T-cell (primary cell): ENCODE data around the gene SLC16A8. TPM values are rescaled to one million over a fixed set of nuclear protein-coding genes. Genes with fewer than 3 reads are reported as not detected.

Source experiments
- ATAC-seq, 4 experiments: fragments of 200-7000 bp in 3 of 4; fragments of 150-1000 bp in 1 of 4; cut with Tn5 transposase; replicated peaks in 1 of 4; 1 replicate in 3 of 4; 2 replicates in 1 of 4; pipeline ENCODE4 v1.10.0; 2021; ENCODE audit warnings: moderate library complexity in 3 of 4, mild to moderate bottlenecking in 2 of 4, moderate number of reproducible peaks in 1 of 4
- CTCF ChIA-PET, 2 donors: fragments of 300-600 bp; sonication (Branson Sonifier 250); formaldehyde crosslinking; loops; one replicate each; lab custom pipeline; 2022; ENCODE audit warnings: antibody characterized with exemption in 2 of 2; lab: Charles Lee
- POLR2A ChIA-PET, 2 donors: fragments of 300-600 bp; sonication (Branson Sonifier 250); formaldehyde crosslinking; loops; one replicate each; lab custom pipeline; 2022; ENCODE audit warnings: antibody characterized with exemption in 2 of 2; lab: Charles Lee
- DNase-seq, 35 experiments: peaks; one replicate each; pipeline versions ENCODE4 v3.0.0 to v3.0.0-alpha.2; 2013 to 2023
- H3K27ac ChIP-seq: one replicate; pipeline ENCODE4 v1.5.1; 2013; ENCODE audit warnings: low read length
- H3K27me3 ChIP-seq, 2 experiments: replicated peaks in 1 of 2; 1 replicate in 1 of 2; 2 replicates in 1 of 2; pipeline versions ENCODE4 v1.6.1 to v1.7.0; 2013; ENCODE audit warnings: low read length in 1 of 2, mixed read lengths in 1 of 2; ENCODE audit not compliant: control insufficient read depth in 2 of 2, insufficient read depth in 2 of 2; ENCODE audit errors: extremely low read depth in 1 of 2
- H3K36me3 ChIP-seq, 2 donors: 1 replicate in 1 of 2; 2 replicates in 1 of 2; pipeline versions ENCODE4 v1.6.1 to v1.7.0; 2013; ENCODE audit warnings: low read length in 1 of 2; ENCODE audit not compliant: control insufficient read depth in 2 of 2, insufficient read depth in 1 of 2; ENCODE audit errors: extremely low read depth in 1 of 2
- H3K4me1 ChIP-seq, 2 experiments: 1 replicate in 1 of 2; 2 replicates in 1 of 2; pipeline versions ENCODE4 v1.6.1 to v1.7.0; 2013; ENCODE audit warnings: low read length in 2 of 2, mixed read lengths in 1 of 2; ENCODE audit not compliant: insufficient read depth in 2 of 2, control insufficient read depth in 1 of 2; ENCODE audit errors: extremely low read depth in 1 of 2
- H3K4me3 ChIP-seq, 2 donors: 1 replicate in 1 of 2; 2 replicates in 1 of 2; pipeline versions ENCODE4 v1.5.1 to v1.7.0; 2013; ENCODE audit warnings: mild to moderate bottlenecking in 2 of 2, low read length in 1 of 2, moderate library complexity in 1 of 2; ENCODE audit not compliant: control insufficient read depth in 1 of 2; ENCODE audit errors: extremely low read depth in 1 of 2
- H3K9me3 ChIP-seq: 2 replicates; pipeline ENCODE4 v1.7.0; 2013
- H3K27ac Mint-ChIP-seq, 2 donors: one replicate each; pipeline ENCODE4 v1.8.0; 2020 to 2021; ENCODE audit warnings: mild to moderate bottlenecking in 2 of 2, mixed read lengths in 2 of 2
- H3K27me3 Mint-ChIP-seq, 2 donors: one replicate each; pipeline ENCODE4 v1.8.0; 2021 to 2022; ENCODE audit warnings: mixed read lengths in 2 of 2
- H3K36me3 Mint-ChIP-seq: one replicate; pipeline ENCODE4 v1.8.0; 2021; ENCODE audit warnings: mixed read lengths
- H3K4me1 Mint-ChIP-seq, 3 donors: one replicate each; pipeline ENCODE4 v1.8.0; 2020 to 2022; ENCODE audit warnings: mixed read lengths in 3 of 3, mild to moderate bottlenecking in 1 of 3
- H3K4me3 Mint-ChIP-seq, 3 donors: one replicate each; pipeline ENCODE4 v1.8.0; 2020 to 2022; ENCODE audit warnings: mild to moderate bottlenecking in 3 of 3, mixed read lengths in 3 of 3, moderate library complexity in 3 of 3
- H3K9me3 Mint-ChIP-seq, 3 donors: one replicate each; pipeline ENCODE4 v1.8.0; 2020 to 2022; ENCODE audit warnings: mixed read lengths in 3 of 3
- WGBS: methylation state at CpG from one replicate; pipeline ENCODE4 v1.1.5; 2013; ENCODE audit warnings: missing lambda C conversion rate; ENCODE audit not compliant: insufficient coverage; 5-methylcytosine and 5-hydroxymethylcytosine counted together
- total RNA-seq, 35 experiments: library from RNA in 6 of 35; stranded (reverse) in 6 of 35; fragments of 120-200 nt in 1 of 35; gene quantifications; one replicate each; pipeline versions ENCODE4 v1.2.1 to v1.2.4 and lab custom pipeline; 2013 to 2026

The SLC16A8 gene
- total RNA-seq, 5 donors from 2014 or later (not counting 1 experiment from before 2014, with no cell fraction given), result 0.19 TPM; not detected in 4

DNA sequence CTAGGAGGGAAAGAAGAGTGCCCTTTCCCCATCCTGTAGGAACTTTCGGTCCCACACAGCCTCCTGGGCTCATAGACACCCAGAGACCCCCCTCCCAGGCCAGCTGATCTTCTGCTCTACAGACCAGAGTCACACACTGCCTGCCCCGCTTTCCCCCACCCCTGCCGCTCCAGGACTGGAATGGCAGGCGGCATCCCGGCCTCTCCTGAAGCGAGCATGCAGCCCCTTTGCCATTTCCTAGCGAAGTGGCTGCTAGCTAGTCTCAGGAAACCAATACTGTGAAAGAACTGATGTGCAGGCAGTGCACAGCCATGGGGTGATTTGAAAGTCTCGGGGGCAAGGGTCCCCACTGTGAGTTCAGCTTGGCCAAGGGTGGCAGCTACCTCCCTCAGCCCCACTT lies 18.4 kb downstream of the SLC16A8 start:
- no peak for ATAC-seq
- DNase-seq, result no peak
- Histone ChIP-seq H3K36me3 (peaks cover 12 to 37% of the 10 kb centered on the region in 2 donors), H3K27ac (no peak overlapping the region), H3K4me1 (no peaks in the 10 kb centered on the region), H3K4me3 (no peak overlapping the region), H3K9me3 (no peaks in the 10 kb centered on the region), H3K27me3 (no peaks in the 10 kb centered on the region)
- peaks cover 0 to 3% (median 2%) of the 10 kb centered on the region in 3 donors for H3K4me1 Mint-ChIP-seq
- H3K9me3 Mint-ChIP-seq, result no peaks in the 10 kb centered on the region
- H3K27me3 Mint-ChIP-seq, result no peaks in the 10 kb centered on the region
- ChIA-PET CTCF (no interaction called here), POLR2A (no interaction called here)
- H3K36me3 Mint-ChIP-seq, result peaks cover 53% of the 10 kb centered on the region
- H3K4me3 Mint-ChIP-seq, result no peak overlapping the region
- no peak overlapping the region for H3K27ac Mint-ChIP-seq
- 90% methylated on average over 3 of the region's 8 CpGs for WGBS

DNA sequence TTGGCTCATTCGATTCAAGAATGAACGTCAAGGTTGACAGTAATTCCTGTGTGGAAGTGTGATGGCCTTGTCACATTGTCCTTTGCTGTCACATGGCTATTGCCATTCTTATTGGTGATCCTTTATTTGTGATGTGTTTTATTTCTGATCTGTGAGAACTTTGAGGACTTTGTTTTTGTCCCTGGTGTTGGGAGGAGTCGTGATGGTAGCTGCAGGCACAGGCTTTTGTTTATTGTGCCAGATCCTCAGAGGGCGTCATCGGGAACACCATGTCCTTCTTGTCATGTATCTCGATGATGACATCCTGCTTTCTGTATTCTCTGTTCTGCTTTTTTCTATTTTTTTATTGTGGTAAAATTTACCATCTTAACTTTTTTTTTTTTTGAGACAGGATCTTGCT lies 21.2 kb downstream of the SLC16A8 start:
- no peak for DNase-seq
- peaks cover 0 to 3% of the 10 kb centered on the region in 2 experiments for H3K4me1 ChIP-seq
- 70% methylated on average over 3 of the region's 6 CpGs for WGBS
- no peak overlapping the region for H3K4me3 ChIP-seq
- H3K27ac ChIP-seq, result no peak overlapping the region
- Mint-ChIP-seq H3K4me1 (peaks cover 4 to 10% (median 9%) of the 10 kb centered on the region in 3 donors), H3K4me3 (no peak overlapping the region), H3K27me3 (no peaks in the 10 kb centered on the region), H3K36me3 (peaks cover 51% of the 10 kb centered on the region), H3K27ac (no peak overlapping the region), H3K9me3 (no peaks in the 10 kb centered on the region)
- ChIA-PET CTCF (no interaction called here), POLR2A (no interaction called here)
- no peak for ATAC-seq
- no peaks in the 10 kb centered on the region for H3K9me3 ChIP-seq
- H3K27me3 ChIP-seq, result no peaks in the 10 kb centered on the region
- H3K36me3 ChIP-seq, result peaks cover 8 to 27% of the 10 kb centered on the region in 2 donors

DNA sequence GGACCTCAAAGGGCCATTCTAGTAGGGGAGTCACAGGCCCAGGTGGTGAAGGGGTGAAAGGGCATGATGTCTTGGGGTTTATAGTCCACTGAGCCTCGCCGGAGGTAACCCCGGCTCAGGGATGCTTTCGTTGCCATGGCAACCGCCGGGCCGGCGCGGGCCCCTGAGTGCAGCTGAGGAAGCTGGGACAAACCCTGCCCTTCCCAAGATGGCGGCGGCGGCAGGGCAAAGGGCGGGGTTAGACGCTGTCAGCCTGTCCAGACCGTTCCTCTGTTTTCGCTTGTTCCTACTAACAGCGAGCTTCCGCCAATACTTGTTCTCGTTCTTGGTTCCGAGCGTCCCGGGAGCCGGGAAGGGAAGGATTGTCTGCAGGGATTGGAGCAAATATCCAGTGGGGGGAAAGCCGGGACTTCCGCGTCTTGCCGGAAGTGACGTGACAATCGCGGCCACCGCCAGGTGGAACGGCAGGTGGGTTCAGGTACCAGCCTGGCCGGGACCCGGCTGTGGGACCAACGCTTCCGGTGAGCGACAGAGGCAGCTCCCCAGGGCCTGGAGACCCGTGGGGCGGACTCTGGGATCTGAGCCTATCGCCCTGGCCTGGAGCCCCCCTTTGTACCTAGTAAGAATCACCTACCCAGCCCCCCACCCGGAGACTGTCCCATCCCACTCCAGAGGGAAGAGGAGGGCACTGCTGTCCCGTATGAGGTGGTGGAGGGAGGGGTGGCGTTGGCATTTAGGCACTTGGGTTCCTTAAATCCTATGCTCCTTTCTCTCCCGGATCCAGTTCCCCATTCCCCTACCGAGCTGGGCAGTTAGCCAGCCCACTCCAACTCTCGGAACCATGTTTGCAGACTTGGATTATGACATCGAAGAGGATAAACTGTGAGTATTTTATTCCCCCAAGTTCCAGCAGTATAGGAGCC lies 26.8 kb downstream of the SLC16A8 start, which contains the start of gene PICK1:
Gene PICK1, plus strand, starts transcription at position 436 of the 923 bp plus-strand sequence. Its CDS starts 406 bp downstream, at position 842.
- H3K9me3 Mint-ChIP-seq, result no peaks in the 10 kb centered on the region
- Histone ChIP-seq H3K9me3 (no peaks in the 10 kb centered on the region), H3K4me1 (peaks cover 2 to 26% of the 10 kb centered on the region in 2 experiments), H3K27me3 (peaks cover 0 to 15% of the 10 kb centered on the region in 2 experiments), H3K4me3 (peak within 1 kb of the TSS; percentile 84 to 88), H3K36me3 (peaks cover 0 to 2% of the 10 kb centered on the region in 2 donors), H3K27ac (peak within 1 kb of the TSS; percentile 92)
- peak; percentile 80 to 84 (median 82) for ATAC-seq
- peaks cover 19 to 21% (median 20%) of the 10 kb centered on the region in 3 donors for H3K4me1 Mint-ChIP-seq
- peak within 1 kb of the TSS; percentile 93 to 96 (median 96) for H3K4me3 Mint-ChIP-seq
- peak; percentile 43 to 85 (median 74) for DNase-seq
- CTCF ChIA-PET, result interaction anchor here (0.5 to 1.2 kb wide), 2 partner anchors 13 to 152 kb away, joined by 3 to 4 read pairs; no protein-coding TSS in a partner anchor
- H3K36me3 Mint-ChIP-seq, result peaks cover 14% of the 10 kb centered on the region
- H3K27ac Mint-ChIP-seq, result peak within 1 kb of the TSS; percentile 97 to 98
- WGBS, result 3% methylated on average over 35 of the region's 47 CpGs
- H3K27me3 Mint-ChIP-seq, result no peaks in the 10 kb centered on the region
- POLR2A ChIA-PET, result no interaction called here

DNA sequence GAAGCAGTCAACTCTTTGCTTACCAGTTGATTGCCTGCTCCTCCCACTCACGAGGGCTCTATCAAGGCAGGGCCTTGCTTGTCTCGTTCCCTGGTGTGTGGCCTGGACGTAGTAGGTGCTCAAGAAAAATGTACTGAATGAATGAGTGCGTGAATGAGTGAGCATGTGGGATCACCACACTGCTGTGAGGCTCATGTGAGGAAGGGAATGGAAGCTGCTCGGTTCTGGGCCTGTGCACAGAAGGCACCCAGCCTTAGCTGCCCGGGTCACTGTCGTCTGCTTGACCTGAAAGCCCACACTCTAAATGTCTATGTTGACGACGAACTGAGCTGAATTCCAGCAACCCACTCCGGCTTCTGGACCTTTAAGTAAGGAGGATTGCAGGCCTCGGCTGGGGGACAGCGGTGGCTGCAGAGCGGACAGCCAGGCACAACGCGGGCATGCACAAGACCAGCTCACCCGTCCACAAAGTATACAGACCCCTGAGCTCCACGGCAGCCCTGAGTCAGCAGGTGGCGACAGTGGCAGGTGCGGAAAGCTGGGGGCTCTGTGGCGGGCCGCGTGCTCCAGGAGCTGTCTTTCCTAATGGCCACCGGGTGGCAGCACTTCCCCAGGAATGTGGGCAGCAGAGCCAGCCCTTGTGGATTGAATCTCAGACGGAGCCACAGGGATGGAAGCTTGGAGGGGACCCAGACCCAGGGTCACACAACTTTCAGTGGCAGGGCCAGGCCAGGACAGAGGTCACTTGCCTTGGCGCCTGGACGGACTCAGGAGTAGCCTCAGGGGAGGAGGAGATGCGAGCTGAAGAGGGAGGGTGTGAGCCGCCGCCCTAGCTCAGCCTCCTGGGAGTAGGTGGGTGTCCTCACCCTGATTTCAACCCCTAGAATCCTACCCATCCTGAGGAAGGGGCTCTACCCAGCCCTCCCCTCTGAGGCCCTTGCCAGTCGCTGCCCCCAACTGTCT lies 31.8 kb downstream of the SLC16A8 start:
- ATAC-seq, result peak; percentile 74 to 86 (median 79)
- Mint-ChIP-seq H3K9me3 (no peaks in the 10 kb centered on the region), H3K36me3 (no peaks in the 10 kb centered on the region), H3K27ac (no peak overlapping the region), H3K4me3 (no peak overlapping the region), H3K4me1 (peaks cover 9 to 10% (median 10%) of the 10 kb centered on the region in 3 donors), H3K27me3 (peaks cover 0 to 3% of the 10 kb centered on the region in 2 donors)
- Histone ChIP-seq H3K4me1 (peaks cover 0 to 22% of the 10 kb centered on the region in 2 experiments), H3K36me3 (no peaks in the 10 kb centered on the region), H3K27me3 (peaks cover 0 to 23% of the 10 kb centered on the region in 2 experiments), H3K9me3 (no peaks in the 10 kb centered on the region), H3K27ac (no peak overlapping the region), H3K4me3 (no peak overlapping the region)
- DNase-seq, result peak; percentile 50 to 90 (median 73)
- WGBS, result 34% methylated on average over 26 of the region's 30 CpGs
- CTCF ChIA-PET, result interaction anchor here (0.5 to 1.1 kb wide), 12 partner anchors 44 to 930 kb away, joined by 3 to 5 read pairs (median 4); partner anchors contain the start of gene TOMM22 (in 1 of the 2)
- POLR2A ChIA-PET, result no interaction called here

DNA sequence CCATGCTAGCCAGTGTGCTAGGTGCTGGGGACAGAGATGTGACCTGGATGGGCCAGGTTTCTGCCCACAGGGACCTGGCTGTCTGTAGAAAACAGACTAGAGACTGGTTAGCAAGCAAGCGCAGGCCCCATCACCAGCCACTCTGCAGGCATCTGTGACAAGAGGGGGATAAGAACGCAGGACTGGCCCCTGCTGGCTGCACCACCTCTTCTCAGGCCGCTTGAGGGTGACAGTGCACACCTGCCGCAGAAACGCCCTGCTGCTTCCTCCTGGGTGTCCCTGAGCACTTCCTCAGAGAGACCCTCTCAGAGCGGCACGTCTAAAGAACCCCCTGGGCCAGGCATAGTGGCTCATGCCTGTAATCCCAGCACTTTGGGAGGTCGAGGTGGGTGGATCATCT lies 32.7 kb downstream of the SLC16A8 start:
- Mint-ChIP-seq H3K27ac (no peak overlapping the region), H3K4me1 (peaks cover under 1 to 4% (median under 1%) of the 10 kb centered on the region in 3 donors), H3K9me3 (no peaks in the 10 kb centered on the region), H3K4me3 (no peak overlapping the region), H3K27me3 (peaks cover 0 to 7% of the 10 kb centered on the region in 2 donors), H3K36me3 (no peaks in the 10 kb centered on the region)
- no peak for DNase-seq
- CTCF ChIA-PET, result no interaction called here
- no peaks in the 10 kb centered on the region for H3K36me3 ChIP-seq
- H3K27me3 ChIP-seq, result peaks cover 0 to 25% of the 10 kb centered on the region in 2 experiments
- H3K4me1 ChIP-seq, result peaks cover 0 to 13% of the 10 kb centered on the region in 2 experiments
- no peaks in the 10 kb centered on the region for H3K9me3 ChIP-seq
- POLR2A ChIA-PET, result no interaction called here
- no peak overlapping the region for H3K4me3 ChIP-seq
- 58% methylated on average over 5 of the region's 8 CpGs for WGBS
- H3K27ac ChIP-seq, result no peak overlapping the region
- ATAC-seq, result no peak
